PC-9 (cell line): ENCODE measurements around the gene CYP2F1. TPM values are rescaled to one million over a fixed set of nuclear protein-coding genes. Genes with fewer than 3 reads are reported as not detected.

Experiments used
- BruUV-seq: library from RNA; stranded (reverse); fragments of 400-500 nt; replicated peaks from 2 replicates; lab custom pipeline; 2021; lab: Mats Ljungman, UMichigan
- CTCF ChIA-PET: fragments of 300-600 bp; sonication (Branson Sonifier 250); formaldehyde crosslinking; loops from one replicate; lab custom pipeline; 2022; ENCODE audit warnings: antibody characterized with exemption; lab: Charles Lee
- POLR2A ChIA-PET: fragments of 300-600 bp; sonication (Branson Sonifier 250); formaldehyde crosslinking; loops from one replicate; lab custom pipeline; 2022; ENCODE audit warnings: antibody characterized with exemption; ENCODE audit not compliant: unreplicated experiment; lab: Charles Lee
- DNase-seq, 2 experiments: peaks; one replicate each; pipeline versions ENCODE4 v3.0.0 to v3.0.0-alpha.2; 2015 to 2022; ENCODE audit warnings: mixed read lengths in 1 of 2
- H2AFZ ChIP-seq: fragments of 200-600 bp; sonication (generic); 2 replicates; pipeline ENCODE4 v1.8.1; 2017; ENCODE audit warnings: antibody characterized with exemption
- H3F3A ChIP-seq: fragments of 200-600 bp; sonication (generic); 2 replicates; pipeline ENCODE4 v1.8.1; 2017; ENCODE audit warnings: antibody characterized with exemption, mild to moderate bottlenecking, low read depth; ENCODE audit not compliant: insufficient read depth
- H3K27ac ChIP-seq: fragments of 200-600 bp; sonication (generic); 2 replicates; pipeline ENCODE4 v1.6.1; 2016; ENCODE audit warnings: mixed run types
- H3K27me3 ChIP-seq: fragments of 200-600 bp; sonication (generic); 2 replicates; pipeline ENCODE4 v1.6.1; 2016; ENCODE audit warnings: low read depth, mixed run types; ENCODE audit not compliant: insufficient read depth
- H3K36me3 ChIP-seq: fragments of 200-600 bp; sonication (generic); 2 replicates; pipeline ENCODE4 v1.6.1; 2016; ENCODE audit warnings: low read depth, mixed run types
- H3K4me1 ChIP-seq: fragments of 200-600 bp; sonication (generic); replicated peaks from 2 replicates; pipeline ENCODE4 v1.6.1; 2016; ENCODE audit warnings: mixed run types; ENCODE audit not compliant: insufficient read depth
- H3K4me2 ChIP-seq: fragments of 200-600 bp; sonication (generic); 2 replicates; pipeline ENCODE4 v1.6.1; 2017; ENCODE audit warnings: mixed run types
- H3K4me3 ChIP-seq: fragments of 200-600 bp; sonication (generic); 2 replicates; pipeline ENCODE4 v1.6.1; 2016; ENCODE audit warnings: mixed run types
- H3K79me2 ChIP-seq: fragments of 200-600 bp; sonication (generic); 2 replicates; pipeline ENCODE4 v1.6.1; 2017; ENCODE audit warnings: low read depth, mixed run types
- H3K9me2 ChIP-seq: fragments of 200-600 bp; sonication (generic); 2 replicates; pipeline ENCODE4 v1.8.1; 2017; ENCODE audit warnings: mild to moderate bottlenecking; ENCODE audit not compliant: insufficient read depth
- H3K9me3 ChIP-seq: fragments of 200-600 bp; sonication (generic); 2 replicates; pipeline ENCODE4 v1.8.1; 2016; ENCODE audit warnings: low read depth; ENCODE audit not compliant: insufficient read depth
- H4K20me1 ChIP-seq: fragments of 200-600 bp; sonication (generic); 2 replicates; pipeline ENCODE4 v1.8.1; 2017; ENCODE audit not compliant: insufficient read depth
- CTCF ChIP-seq: fragments of 200-600 bp; sonication (generic); conservative IDR thresholded peaks from 2 replicates; pipeline ENCODE4 v1.6.1; 2017; ENCODE audit warnings: mixed run types, antibody characterized with exemption, mild to moderate bottlenecking, moderate library complexity
- EZH2 ChIP-seq: fragments of 200-600 bp; sonication (generic); IDR thresholded peaks from 2 replicates; pipeline ENCODE4 v1.8.0; 2017; ENCODE audit warnings: antibody characterized with exemption, low read depth
- intact Hi-C: fragments of 100-400 bp; cut with micrococcal nuclease; formaldehyde crosslinking; loops from one replicate; pipeline ENCODE4 v1.10.0; 2022; ENCODE audit not compliant: unreplicated experiment
- total RNA-seq: library from RNA; stranded (reverse); gene quantifications from 2 replicates; pipeline ENCODE4 v1.2.3, GENCODE V29; 2021

Gene CYP2F1
- total RNA-seq, 1 experiment from 2014 or later = not detected

DNA sequence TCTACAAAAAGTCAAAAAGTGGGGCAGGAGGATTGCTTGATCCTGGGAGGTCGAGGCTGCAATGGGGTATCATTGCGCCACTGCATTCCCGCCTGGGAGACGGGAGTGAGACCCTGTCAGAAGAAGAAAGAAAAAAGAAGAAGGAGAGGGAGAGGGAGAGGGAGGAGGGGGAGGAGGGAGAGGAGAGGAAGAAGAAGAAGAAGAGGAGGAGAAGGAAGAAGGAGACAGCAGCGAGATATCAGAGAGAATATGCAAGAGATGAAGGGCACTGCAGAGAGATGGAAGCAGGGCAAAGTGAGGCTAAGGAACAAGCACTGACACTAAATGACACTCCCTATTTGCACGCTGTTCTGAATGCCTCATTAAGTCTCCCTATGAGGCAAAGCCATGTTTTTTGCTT lies 14.5 kb downstream of the CYP2F1 start:
- no peaks in the 10 kb centered on the region for H3K36me3 ChIP-seq
- H3K9me3 ChIP-seq = no peaks in the 10 kb centered on the region
- H2AFZ ChIP-seq = no peak overlapping the region
- H3F3A ChIP-seq = peaks cover 7% of the 10 kb centered on the region; the same call in 1 of the 2 replicates
- H3K4me3 ChIP-seq = no peak overlapping the region
- H3K9me2 ChIP-seq = no peaks in the 10 kb centered on the region
- no peak for TF ChIP-seq EZH2
- TF ChIP-seq CTCF = no peak
- POLR2A ChIA-PET = no interaction called here
- no peak for DNase-seq
- H3K4me2 ChIP-seq = no peak overlapping the region
- no peaks in the 10 kb centered on the region for H4K20me1 ChIP-seq
- CTCF ChIA-PET = no interaction called here
- H3K27ac ChIP-seq = no peak overlapping the region
- H3K27me3 ChIP-seq = peaks cover 3% of the 10 kb centered on the region
- no peaks in the 10 kb centered on the region for H3K79me2 ChIP-seq
- BruUV-seq = no TSS peak
- peaks cover 5% of the 10 kb centered on the region; the same call in 1 of the 2 replicates for H3K4me1 ChIP-seq
- intact Hi-C loops = loop anchor here (5.0 kb wide), 1 partner anchor 179 kb away; no protein-coding TSS in a partner anchor

GRCh38 chr19:41131186-41131585 lies 17.0 kb downstream of the CYP2F1 start:
- H3K27me3 ChIP-seq = peaks cover 3% of the 10 kb centered on the region
- peaks cover 5% of the 10 kb centered on the region; the same call in 1 of the 2 replicates for H3K4me1 ChIP-seq
- H3K4me3 ChIP-seq = no peak overlapping the region
- ChIA-PET CTCF (no interaction called here), POLR2A (no interaction called here)
- no peaks in the 10 kb centered on the region for H3K36me3 ChIP-seq
- H3F3A ChIP-seq = peaks cover 7% of the 10 kb centered on the region; the same call in 1 of the 2 replicates
- no TSS peak for BruUV-seq
- intact Hi-C loops = no loop called here
- DNase-seq = no peak
- no peaks in the 10 kb centered on the region for H3K9me3 ChIP-seq
- H3K9me2 ChIP-seq = no peaks in the 10 kb centered on the region
- no peaks in the 10 kb centered on the region for H4K20me1 ChIP-seq
- no peak for TF ChIP-seq CTCF
- TF ChIP-seq EZH2 = no peak
- H3K27ac ChIP-seq = no peak overlapping the region
- H3K4me2 ChIP-seq = no peak overlapping the region
- H3K79me2 ChIP-seq = no peaks in the 10 kb centered on the region
- no peak overlapping the region for H2AFZ ChIP-seq

- TF ChIP-seq CTCF = no peak
- no peak for TF ChIP-seq EZH2
- CTCF ChIA-PET = no interaction called here
- peak in 1 of 2 experiments; percentile 33 for DNase-seq
These were observed 19.0 kb downstream of the CYP2F1 start for GRCh38 chr19:41133260-41133659.

More at GRCh38 chr19:41133260-41133659, 19.0 kb downstream of the CYP2F1 start:
- Histone ChIP-seq H3K4me3 (no peak overlapping the region), H3K9me2 (no peaks in the 10 kb centered on the region), H4K20me1 (no peaks in the 10 kb centered on the region), H3K27me3 (peaks cover 3% of the 10 kb centered on the region), H3K36me3 (no peaks in the 10 kb centered on the region), H3F3A (no peaks in the 10 kb centered on the region), H2AFZ (no peak overlapping the region), H3K4me1 (peaks cover 5% of the 10 kb centered on the region; the same call in 1 of the 2 replicates), H3K9me3 (no peaks in the 10 kb centered on the region), H3K4me2 (no peak overlapping the region), H3K79me2 (no peaks in the 10 kb centered on the region), H3K27ac (no peak overlapping the region)
- no TSS peak for BruUV-seq
- POLR2A ChIA-PET = no interaction called here
- intact Hi-C loops = no loop called here
